Measurements from ENCODE around the gene ATP10A.

DNA sequence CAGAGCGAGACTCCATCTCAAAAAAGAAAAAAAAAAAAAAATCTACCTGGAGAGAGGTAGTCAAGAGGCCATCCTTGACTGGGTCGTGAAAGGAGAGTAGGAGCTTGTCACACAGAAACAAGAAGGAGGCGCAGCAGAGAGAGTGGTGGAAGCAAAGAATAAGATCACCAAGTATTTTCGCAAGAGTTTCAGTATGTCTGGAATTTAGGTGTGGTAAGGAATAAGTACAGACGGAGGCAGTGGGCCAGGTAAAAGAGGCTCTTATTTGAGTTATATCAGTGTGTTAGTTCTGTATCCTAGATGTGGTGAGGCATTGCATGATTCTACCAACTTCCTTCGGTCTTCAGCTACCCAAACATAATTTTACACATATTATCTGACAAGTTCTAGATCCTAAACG, 14.6 kb upstream of the ATP10A start:
- TF ChIP-seq CTCF (IDR thresholded peaks at IDR 0.05) (no peak), POLR2AphosphoS5 (IDR thresholded peaks at IDR 0.05) (no peak)
